Measurements from ENCODE around the gene HMX2.

DNA sequence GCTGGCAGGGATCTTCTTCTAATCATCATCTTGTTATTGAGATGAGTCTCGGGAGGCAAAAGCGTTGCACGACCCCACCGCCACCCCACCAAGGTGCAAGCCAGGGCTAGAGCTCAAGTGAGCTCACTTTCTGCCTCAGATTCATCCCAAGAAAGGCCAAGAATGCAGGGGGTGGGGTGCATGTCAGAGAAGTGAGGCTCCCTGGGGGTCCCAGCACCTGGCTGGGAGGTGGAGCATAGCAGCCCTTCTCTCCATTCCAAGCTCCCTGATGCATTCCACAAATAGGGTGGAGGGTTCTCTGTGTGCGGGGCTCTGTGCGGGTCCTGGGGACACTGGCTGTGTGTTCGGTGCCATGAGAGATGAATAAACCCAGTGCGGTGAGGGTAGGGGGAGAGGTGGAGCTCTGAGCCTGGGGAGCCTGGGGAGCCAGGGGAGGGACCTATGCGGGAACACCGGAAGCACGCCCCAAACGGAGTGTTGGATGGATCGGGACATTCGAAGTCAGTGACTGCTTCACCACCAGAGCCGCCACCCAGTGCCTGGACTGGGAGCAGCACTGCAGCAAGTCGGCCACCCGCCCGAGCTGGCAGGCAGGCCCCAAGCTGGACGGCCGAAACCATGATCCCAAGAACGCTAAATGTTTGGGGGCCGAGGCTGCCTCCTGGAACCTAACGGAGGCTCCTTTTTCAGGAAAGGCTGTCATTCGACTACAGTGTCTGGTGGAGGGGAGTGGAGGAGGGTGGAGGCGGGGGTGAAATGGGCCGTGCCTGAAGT lies 30.1 kb upstream of the HMX2 start:
- TF ChIP-seq EZH2 (IDR thresholded peaks at IDR 0.05; ENCODE audit: borderline replicate concordance, insufficient read depth, low read length, poor library complexity, severe bottlenecking) (no peak), EP300 (conservative IDR thresholded peaks at IDR 0.05; ENCODE audit: poor library complexity, severe bottlenecking) (no peak), SMC3 (conservative IDR thresholded peaks at IDR 0.05; ENCODE audit: poor library complexity) (no peak), TAF1 (IDR thresholded peaks at IDR 0.05; ENCODE audit: low read depth) (no peak), POLR2AphosphoS5 (IDR thresholded peaks at IDR 0.05) (no peak), MXI1 (conservative IDR thresholded peaks at IDR 0.05; ENCODE audit: poor library complexity, severe bottlenecking) (no peak), RAD21 (conservative IDR thresholded peaks at IDR 0.05) (no peak)
- TF ChIP-seq, protein P1, sequence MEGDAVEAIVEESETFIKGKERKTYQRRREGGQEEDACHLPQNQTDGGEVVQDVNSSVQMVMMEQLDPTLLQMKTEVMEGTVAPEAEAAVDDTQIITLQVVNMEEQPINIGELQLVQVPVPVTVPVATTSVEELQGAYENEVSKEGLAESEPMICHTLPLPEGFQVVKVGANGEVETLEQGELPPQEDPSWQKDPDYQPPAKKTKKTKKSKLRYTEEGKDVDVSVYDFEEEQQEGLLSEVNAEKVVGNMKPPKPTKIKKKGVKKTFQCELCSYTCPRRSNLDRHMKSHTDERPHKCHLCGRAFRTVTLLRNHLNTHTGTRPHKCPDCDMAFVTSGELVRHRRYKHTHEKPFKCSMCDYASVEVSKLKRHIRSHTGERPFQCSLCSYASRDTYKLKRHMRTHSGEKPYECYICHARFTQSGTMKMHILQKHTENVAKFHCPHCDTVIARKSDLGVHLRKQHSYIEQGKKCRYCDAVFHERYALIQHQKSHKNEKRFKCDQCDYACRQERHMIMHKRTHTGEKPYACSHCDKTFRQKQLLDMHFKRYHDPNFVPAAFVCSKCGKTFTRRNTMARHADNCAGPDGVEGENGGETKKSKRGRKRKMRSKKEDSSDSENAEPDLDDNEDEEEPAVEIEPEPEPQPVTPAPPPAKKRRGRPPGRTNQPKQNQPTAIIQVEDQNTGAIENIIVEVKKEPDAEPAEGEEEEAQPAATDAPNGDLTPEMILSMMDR (IDR thresholded peaks at IDR 0.05; ENCODE audit: poor library complexity, severe bottlenecking): no peak
- TF ChIP-seq, protein P2, sequence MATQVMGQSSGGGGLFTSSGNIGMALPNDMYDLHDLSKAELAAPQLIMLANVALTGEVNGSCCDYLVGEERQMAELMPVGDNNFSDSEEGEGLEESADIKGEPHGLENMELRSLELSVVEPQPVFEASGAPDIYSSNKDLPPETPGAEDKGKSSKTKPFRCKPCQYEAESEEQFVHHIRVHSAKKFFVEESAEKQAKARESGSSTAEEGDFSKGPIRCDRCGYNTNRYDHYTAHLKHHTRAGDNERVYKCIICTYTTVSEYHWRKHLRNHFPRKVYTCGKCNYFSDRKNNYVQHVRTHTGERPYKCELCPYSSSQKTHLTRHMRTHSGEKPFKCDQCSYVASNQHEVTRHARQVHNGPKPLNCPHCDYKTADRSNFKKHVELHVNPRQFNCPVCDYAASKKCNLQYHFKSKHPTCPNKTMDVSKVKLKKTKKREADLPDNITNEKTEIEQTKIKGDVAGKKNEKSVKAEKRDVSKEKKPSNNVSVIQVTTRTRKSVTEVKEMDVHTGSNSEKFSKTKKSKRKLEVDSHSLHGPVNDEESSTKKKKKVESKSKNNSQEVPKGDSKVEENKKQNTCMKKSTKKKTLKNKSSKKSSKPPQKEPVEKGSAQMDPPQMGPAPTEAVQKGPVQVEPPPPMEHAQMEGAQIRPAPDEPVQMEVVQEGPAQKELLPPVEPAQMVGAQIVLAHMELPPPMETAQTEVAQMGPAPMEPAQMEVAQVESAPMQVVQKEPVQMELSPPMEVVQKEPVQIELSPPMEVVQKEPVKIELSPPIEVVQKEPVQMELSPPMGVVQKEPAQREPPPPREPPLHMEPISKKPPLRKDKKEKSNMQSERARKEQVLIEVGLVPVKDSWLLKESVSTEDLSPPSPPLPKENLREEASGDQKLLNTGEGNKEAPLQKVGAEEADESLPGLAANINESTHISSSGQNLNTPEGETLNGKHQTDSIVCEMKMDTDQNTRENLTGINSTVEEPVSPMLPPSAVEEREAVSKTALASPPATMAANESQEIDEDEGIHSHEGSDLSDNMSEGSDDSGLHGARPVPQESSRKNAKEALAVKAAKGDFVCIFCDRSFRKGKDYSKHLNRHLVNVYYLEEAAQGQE (IDR thresholded peaks at IDR 0.05; ENCODE audit: borderline replicate concordance): no peak

Measured in neural cell (in vitro differentiated cells).